VCaP (cell line): Measurements from ENCODE around the gene COG5.

ENCODE experiments used
- H3K27ac ChIP-seq: fragments of 450-650 bp; 2 replicates; pipeline ENCODE4 v1.5.1; 2017
- TF ChIP-seq, protein P1 (sequence below): fragments of 450-650 bp; conservative IDR thresholded peaks from 2 replicates; pipeline ENCODE4 v1.5.1; 2017; ENCODE audit warnings: mild to moderate bottlenecking, moderate library complexity

Gene COG5

DNA sequence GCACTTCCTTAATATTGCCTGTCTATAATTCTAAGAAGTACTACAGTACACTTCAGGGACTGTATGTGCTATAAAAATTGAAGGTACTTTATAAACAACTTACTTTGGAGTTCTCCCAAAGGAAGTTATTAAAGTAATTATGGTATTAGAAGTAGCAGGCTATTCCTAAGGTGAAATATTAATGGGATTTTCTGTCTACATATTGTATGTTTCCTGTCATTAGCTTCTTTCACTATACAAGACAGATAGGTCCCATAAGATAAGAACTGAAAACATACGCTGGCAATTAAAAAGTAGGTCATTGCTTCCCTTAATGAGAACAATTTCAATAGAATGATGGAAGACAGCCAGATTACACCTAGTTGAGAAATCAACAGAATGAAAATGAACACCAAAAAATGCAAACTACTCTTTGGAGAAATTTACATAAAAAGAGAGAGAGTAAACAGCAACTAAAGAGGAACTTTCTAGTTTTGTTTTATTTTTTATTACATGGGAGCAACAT is 248.0 kb downstream of the COG5 start:
- no peak overlapping the region; the same call in 1 of the 2 replicates for H3K27ac ChIP-seq
- TF ChIP-seq, protein P1, sequence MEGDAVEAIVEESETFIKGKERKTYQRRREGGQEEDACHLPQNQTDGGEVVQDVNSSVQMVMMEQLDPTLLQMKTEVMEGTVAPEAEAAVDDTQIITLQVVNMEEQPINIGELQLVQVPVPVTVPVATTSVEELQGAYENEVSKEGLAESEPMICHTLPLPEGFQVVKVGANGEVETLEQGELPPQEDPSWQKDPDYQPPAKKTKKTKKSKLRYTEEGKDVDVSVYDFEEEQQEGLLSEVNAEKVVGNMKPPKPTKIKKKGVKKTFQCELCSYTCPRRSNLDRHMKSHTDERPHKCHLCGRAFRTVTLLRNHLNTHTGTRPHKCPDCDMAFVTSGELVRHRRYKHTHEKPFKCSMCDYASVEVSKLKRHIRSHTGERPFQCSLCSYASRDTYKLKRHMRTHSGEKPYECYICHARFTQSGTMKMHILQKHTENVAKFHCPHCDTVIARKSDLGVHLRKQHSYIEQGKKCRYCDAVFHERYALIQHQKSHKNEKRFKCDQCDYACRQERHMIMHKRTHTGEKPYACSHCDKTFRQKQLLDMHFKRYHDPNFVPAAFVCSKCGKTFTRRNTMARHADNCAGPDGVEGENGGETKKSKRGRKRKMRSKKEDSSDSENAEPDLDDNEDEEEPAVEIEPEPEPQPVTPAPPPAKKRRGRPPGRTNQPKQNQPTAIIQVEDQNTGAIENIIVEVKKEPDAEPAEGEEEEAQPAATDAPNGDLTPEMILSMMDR, result no peak

DNA sequence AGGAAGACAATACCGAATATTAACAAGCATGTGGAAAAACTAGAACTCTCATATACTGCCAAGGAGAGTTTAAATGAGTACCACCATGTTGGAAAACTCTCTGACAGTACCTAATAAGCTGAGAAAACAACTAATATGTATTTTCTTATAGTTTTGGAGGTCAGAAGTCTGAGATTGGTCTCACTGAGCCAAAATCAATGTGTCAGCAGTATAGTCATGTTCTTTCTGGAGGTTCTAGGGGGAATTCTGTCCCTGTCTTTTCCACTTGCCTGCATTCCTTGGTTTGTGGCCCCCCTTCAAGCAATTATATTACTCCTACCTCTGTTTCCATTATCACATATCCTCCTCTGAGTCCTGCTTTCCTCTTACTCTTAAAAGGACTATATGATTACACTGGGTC is 250.4 kb downstream of the COG5 start:
- TF ChIP-seq, protein P1, result no peak
- no peak overlapping the region for H3K27ac ChIP-seq

DNA sequence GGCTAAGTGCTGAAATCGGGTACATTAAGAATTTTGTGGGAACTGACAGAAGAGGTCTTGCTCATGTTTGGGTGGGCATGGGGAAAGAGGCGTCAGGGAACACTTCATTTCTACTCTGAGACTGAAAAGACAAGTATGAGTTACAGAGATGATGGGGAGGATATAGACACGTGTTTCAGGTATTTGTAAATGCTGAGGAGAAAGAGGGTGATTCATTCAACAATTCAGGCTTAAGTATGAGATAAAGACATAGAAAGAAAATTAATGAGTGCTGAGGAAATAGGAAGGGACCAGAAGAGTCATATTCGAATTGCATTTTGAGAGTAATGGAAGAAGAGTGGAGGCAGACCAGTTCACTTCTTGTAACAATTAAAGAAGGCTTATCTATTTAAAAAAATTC is 251.3 kb downstream of the COG5 start:
- H3K27ac ChIP-seq, result no peak overlapping the region
- TF ChIP-seq, protein P1, result no peak

DNA sequence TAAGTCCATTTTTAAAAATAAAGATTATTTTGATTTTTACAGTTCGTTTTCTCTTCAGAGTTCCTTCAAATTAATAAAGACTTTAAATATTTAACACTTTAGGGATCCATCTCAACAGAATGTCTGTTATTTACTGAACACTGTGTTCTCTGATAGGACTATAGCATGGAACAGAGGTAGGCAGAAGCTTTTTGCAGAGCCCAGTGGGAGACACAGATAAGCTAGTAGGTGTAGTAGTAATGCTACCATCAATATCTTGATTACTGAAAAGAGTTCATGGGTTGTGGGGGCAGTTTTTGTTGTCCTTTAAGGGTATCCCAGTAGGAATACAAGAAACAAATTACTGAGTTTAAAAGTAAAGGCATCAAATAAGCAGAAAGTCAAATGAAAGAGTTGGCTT is 254.4 kb downstream of the COG5 start:
- H3K27ac ChIP-seq, result no peak overlapping the region
- TF ChIP-seq, protein P1, result no peak

DNA sequence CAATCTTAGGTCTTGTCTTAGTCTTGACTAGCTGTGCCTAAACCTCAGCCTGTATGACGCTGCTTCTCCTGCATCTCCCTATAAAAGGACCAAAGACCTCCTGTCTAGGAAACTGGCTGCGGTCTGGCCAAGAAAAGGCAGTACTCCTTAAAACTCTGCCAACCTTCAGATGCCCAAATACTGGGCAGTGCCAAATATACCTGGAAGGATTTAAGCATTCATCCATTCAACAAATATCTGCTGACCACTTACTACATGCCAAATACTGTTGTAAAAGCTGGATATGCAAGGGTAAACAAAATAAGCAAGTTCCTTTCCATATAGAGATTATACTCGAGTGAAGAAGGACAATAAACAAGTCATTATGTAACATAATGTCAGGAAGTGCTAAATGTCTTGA is 259.1 kb downstream of the COG5 start:
- H3K27ac ChIP-seq, result peak overlapping the region; percentile 37
- TF ChIP-seq, protein P1, result no peak

DNA sequence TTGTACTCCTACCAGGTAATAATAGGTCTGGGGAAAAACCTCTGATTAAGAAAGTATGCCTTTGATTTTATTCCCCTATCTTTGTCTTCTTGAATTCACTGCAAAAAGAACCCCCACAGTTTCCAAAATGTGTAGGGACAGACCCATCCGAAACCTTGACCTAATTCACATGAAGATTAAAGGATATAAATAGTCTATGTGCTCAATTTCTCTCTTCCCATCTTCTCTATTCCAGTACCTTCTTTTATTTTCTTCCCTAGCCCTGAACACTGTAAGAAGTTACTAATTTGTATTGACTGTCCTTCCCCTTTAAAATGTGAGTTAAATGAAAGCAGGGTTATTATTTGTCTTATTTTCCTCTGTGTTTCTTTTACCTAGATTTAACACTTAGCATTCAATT is 259.7 kb downstream of the COG5 start:
- peak overlapping the region; percentile 37; the same call in 1 of the 2 replicates for H3K27ac ChIP-seq

DNA sequence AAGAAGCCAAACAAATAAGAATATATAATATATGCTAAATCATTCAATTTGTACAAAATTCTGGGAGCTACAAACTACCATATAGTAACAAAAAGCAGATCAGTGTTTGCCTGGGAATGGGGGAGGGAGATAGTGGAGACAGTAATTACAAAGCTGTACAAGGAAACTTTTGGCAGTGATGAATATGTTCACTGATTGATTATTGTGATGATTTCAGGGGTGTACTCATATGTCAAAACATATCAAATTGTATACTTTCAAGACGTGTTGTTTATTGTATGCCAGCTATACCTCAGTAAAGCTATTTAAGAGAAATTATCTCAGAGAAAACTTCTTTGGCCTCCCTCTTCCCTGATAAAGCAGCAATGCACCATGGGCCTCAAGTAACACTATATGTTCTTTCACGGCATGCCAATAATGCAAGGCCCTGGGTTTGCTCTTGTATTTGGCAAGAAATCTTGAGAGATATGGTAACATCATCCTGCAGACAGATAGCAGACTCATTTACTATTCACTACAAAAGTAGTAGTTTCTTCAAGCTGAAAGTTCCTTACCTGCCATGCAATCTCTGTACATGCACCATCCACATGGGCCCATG is 261.4 kb downstream of the COG5 start:
- H3K27ac ChIP-seq, result no peak overlapping the region
- TF ChIP-seq, protein P1, result no peak

More for the DNA sequence above, 259.7 kb downstream of the COG5 start:
- TF ChIP-seq, protein P1, result no peak
